Body of pancreas (tissue), 4 donors: ENCODE results near the gene RASSF5. TPM values are rescaled to one million over a fixed set of nuclear protein-coding genes. Genes with fewer than 3 reads are reported as not detected.
A peak's percentile ranks its signal among the peaks of the same experiment; 100 is the strongest.

Source experiments
- ATAC-seq: fragments of 150-250 bp; one replicate; pipeline ENCODE4 v1.9.1; 2016
- DNase-seq, 4 donors: peaks; one replicate each; pipeline ENCODE4 v3.0.0-alpha.2; 2019
- H3K27ac ChIP-seq, 4 donors: fragments of 200-600 bp; sonication (generic); 1 replicate in 3 of 4; 2 replicates in 1 of 4; pipeline versions ENCODE4 v1.5.1 to v1.6.1; 2016 to 2019; ENCODE audit warnings: mild to moderate bottlenecking in 1 of 4, mixed read lengths in 1 of 4, moderate library complexity in 1 of 4
- H3K27me3 ChIP-seq, 2 donors: fragments of 200-600 bp; sonication (generic); one replicate each; pipeline ENCODE4 v1.6.0; 2016; ENCODE audit warnings: mild to moderate bottlenecking in 1 of 2
- H3K36me3 ChIP-seq, 2 donors: fragments of 200-600 bp; sonication (generic); replicated peaks in 1 of 2; 2 replicates each; pipeline ENCODE4 v1.5.1; 2016; ENCODE audit warnings: low read depth in 2 of 2; ENCODE audit not compliant: insufficient read depth in 1 of 2
- H3K4me1 ChIP-seq: fragments of 200-600 bp; sonication (generic); one replicate; pipeline ENCODE4 v1.6.0; 2016
- H3K4me3 ChIP-seq, 2 donors: fragments of 200-600 bp; sonication (generic); 1 replicate in 1 of 2; 2 replicates in 1 of 2; pipeline ENCODE4 v1.5.1; 2016 to 2019
- H3K9me3 ChIP-seq, 3 donors: fragments of 200-600 bp; sonication (generic); 1 replicate in 2 of 3; 2 replicates in 1 of 3; pipeline ENCODE4 v1.5.1; 2016
- CTCF ChIP-seq, 7 experiments: fragments of 450-650 bp in 4 of 7; fragments of 200-600 bp in 3 of 7; sonication (generic) in 3 of 7; IDR thresholded peaks; one replicate each; pipeline ENCODE4 v1.5.1; 2016 to 2019; ENCODE audit warnings: antibody characterized with exemption in 7 of 7
- POLR2A ChIP-seq, 3 donors: fragments of 450-650 bp; IDR thresholded peaks; one replicate each; pipeline ENCODE4 v1.6.1; 2016; ENCODE audit warnings: antibody characterized with exemption in 3 of 3, mild to moderate bottlenecking in 2 of 3
- WGBS, 2 donors: methylation state at CpG; one replicate each; pipeline ENCODE4 v1.1.5; 2017; 5-methylcytosine and 5-hydroxymethylcytosine counted together
- intact Hi-C: fragments of 100-400 bp; cut with DNase I; formaldehyde crosslinking; loops from one replicate; pipeline ENCODE4 v1.15.1; 2023
- total RNA-seq, 2 donors: library from RNA; depleted of rRNA; stranded (reverse); fragments of >200 nt; gene quantifications; one replicate each; pipeline ENCODE4 v1.1.0, GENCODE V29; 2016

Gene RASSF5
- total RNA-seq, 2 donors from 2014 or later: 21.5 to 35.9 TPM

- H3K36me3 ChIP-seq: no peaks in the 10 kb centered on the region
- H3K27ac ChIP-seq: peak overlapping the region in 1 of 4 donors; percentile 34
- H3K4me3 ChIP-seq: no peak overlapping the region
- no peaks in the 10 kb centered on the region for H3K27me3 ChIP-seq
- peaks cover 43% of the 10 kb centered on the region for H3K4me1 ChIP-seq
- ATAC-seq (no peak), DNase-seq (peak in 1 of 4 donors; percentile 9)
- no peak for TF ChIP-seq CTCF (IDR thresholded peaks at IDR 0.05)
- no peak for TF ChIP-seq POLR2A (IDR thresholded peaks at IDR 0.05)
- intact Hi-C loops: no loop called here
- H3K9me3 ChIP-seq: no peaks in the 10 kb centered on the region
- 67 to 71% methylated on average over 5 of the region's 5 CpGs for WGBS, 2 donors
Measured at GRCh38 chr1:206524739-206525364, 17.5 kb downstream of the RASSF5 start.

GRCh38 chr1:206526064-206526911 lies 19.0 kb downstream of the RASSF5 start:
- H3K9me3 ChIP-seq: no peaks in the 10 kb centered on the region
- peak overlapping the region in 3 of 4 donors; percentile 0 to 46 (median 18) for H3K27ac ChIP-seq
- no peak for TF ChIP-seq CTCF (IDR thresholded peaks at IDR 0.05)
- no peak for TF ChIP-seq POLR2A (IDR thresholded peaks at IDR 0.05)
- H3K4me3 ChIP-seq: no peak overlapping the region
- H3K36me3 ChIP-seq: no peaks in the 10 kb centered on the region
- peaks cover 43% of the 10 kb centered on the region for H3K4me1 ChIP-seq
- ATAC-seq: peak; percentile 18
- WGBS, 2 donors: 21 to 28% methylated on average over 3 to 6 of the region's 6 CpGs
- no peaks in the 10 kb centered on the region for H3K27me3 ChIP-seq
- peak in 1 of 4 donors; percentile 22 for DNase-seq
- intact Hi-C loops: no loop called here

GRCh38 chr1:206529425-206529824 lies 22.1 kb downstream of the RASSF5 start:
- no peaks in the 10 kb centered on the region for H3K27me3 ChIP-seq
- ATAC-seq (no peak), DNase-seq (no peak)
- no peak for TF ChIP-seq CTCF (IDR thresholded peaks at IDR 0.05)
- TF ChIP-seq POLR2A (IDR thresholded peaks at IDR 0.05): no peak
- H3K36me3 ChIP-seq: no peaks in the 10 kb centered on the region
- intact Hi-C loops: no loop called here
- WGBS, 2 donors: 78 to 92% methylated on average over 7 of the region's 7 CpGs
- no peaks in the 10 kb centered on the region for H3K9me3 ChIP-seq
- no peak overlapping the region for H3K4me3 ChIP-seq
- H3K27ac ChIP-seq: no peak overlapping the region
- peaks cover 38% of the 10 kb centered on the region for H3K4me1 ChIP-seq

GRCh38 chr1:206532368-206532767 lies 25.0 kb downstream of the RASSF5 start:
- Histone ChIP-seq H3K27ac (peak overlapping the region in 2 of 4 donors; percentile 30 to 32), H3K36me3 (no peaks in the 10 kb centered on the region), H3K9me3 (no peaks in the 10 kb centered on the region), H3K4me3 (no peak overlapping the region), H3K27me3 (no peaks in the 10 kb centered on the region), H3K4me1 (peaks cover 43% of the 10 kb centered on the region)
- 96 to 98% methylated on average over 6 to 7 of the region's 7 CpGs for WGBS, 2 donors
- TF ChIP-seq CTCF (IDR thresholded peaks at IDR 0.05) (no peak), POLR2A (IDR thresholded peaks at IDR 0.05) (no peak)
- intact Hi-C loops: no loop called here
- peak in 1 of 4 donors; percentile 3 for DNase-seq
- ATAC-seq: no peak
